IMR-90 (cell line): ENCODE results near the gene C16orf86. TPM values are rescaled to one million over a fixed set of nuclear protein-coding genes. Genes with fewer than 3 reads are reported as not detected.

ENCODE experiments used
- ATAC-seq: fragments of 200-7000 bp; cut with Tn5 transposase; 2 replicates; pipeline ENCODE4 v1.9.1; 2020; ENCODE audit warnings: low read depth, mild to moderate bottlenecking, moderate library complexity
- BruUV-seq: library from RNA; stranded (reverse); fragments of 400-500 nt; replicated peaks from 2 replicates; lab custom pipeline; 2021; lab: Mats Ljungman, UMichigan
- CTCF ChIA-PET: fragments of 300-600 bp; formaldehyde crosslinking; extraction: SDS; loops from one replicate; lab custom pipeline; 2021; ENCODE audit warnings: antibody characterized with exemption; lab: Yijun Ruan, JAX
- POLR2A ChIA-PET: fragments of 300-600 bp; sonication (Branson Sonifier 250); formaldehyde crosslinking; loops from one replicate; lab custom pipeline; 2022; ENCODE audit warnings: antibody characterized with exemption; ENCODE audit not compliant: unreplicated experiment; lab: Charles Lee
- DNase-seq: peaks from one replicate; pipeline ENCODE4 v3.0.0; 2013
- H2AFZ ChIP-seq: replicated peaks from 2 replicates; pipeline ENCODE3; 2013; ENCODE audit warnings: low read length, mild to moderate bottlenecking; ENCODE audit not compliant: poor library complexity
- H2AK5ac ChIP-seq: 2 replicates; pipeline ENCODE4 v1.6.1; 2013; ENCODE audit warnings: low read depth, low read length, inconsistent platforms
- H2AK9ac ChIP-seq: replicated peaks from 2 replicates; pipeline ENCODE3; 2013; ENCODE audit warnings: mild to moderate bottlenecking, low read depth, low read length, moderate library complexity; ENCODE audit not compliant: poor library complexity
- H2BK120ac ChIP-seq: 2 replicates; pipeline ENCODE4 v1.6.1; 2013; ENCODE audit warnings: low read depth, low read length, inconsistent platforms
- H2BK15ac ChIP-seq: 3 replicates; pipeline ENCODE4 v1.6.1; 2013; ENCODE audit warnings: low read depth, low read length, inconsistent platforms
- H2BK20ac ChIP-seq: 2 replicates; pipeline ENCODE4 v1.6.1; 2013; ENCODE audit warnings: low read depth, mild to moderate bottlenecking, inconsistent platforms, low read length, moderate library complexity
- H2BK5ac ChIP-seq: 2 replicates; pipeline ENCODE4 v1.6.1; 2013; ENCODE audit warnings: mild to moderate bottlenecking, low read depth, low read length, inconsistent platforms; ENCODE audit not compliant: poor library complexity, severe bottlenecking
- H3K14ac ChIP-seq: replicated peaks from 2 replicates; pipeline ENCODE4 v1.6.1; 2013; ENCODE audit warnings: low read depth, low read length, inconsistent platforms
- H3K18ac ChIP-seq: 2 replicates; pipeline ENCODE4 v1.6.1; 2013; ENCODE audit warnings: low read depth, low read length, control low read depth
- H3K23ac ChIP-seq: 2 replicates; pipeline ENCODE4 v1.6.1; 2013; ENCODE audit warnings: low read depth, low read length, inconsistent platforms
- H3K27ac ChIP-seq: 2 replicates; pipeline ENCODE4 v1.5.1; 2013; ENCODE audit warnings: mild to moderate bottlenecking, control low read depth, low read length; ENCODE audit not compliant: insufficient read depth
- H3K27me3 ChIP-seq: 2 replicates; pipeline ENCODE4 v1.6.1; 2013; ENCODE audit warnings: low read length; ENCODE audit not compliant: control insufficient read depth, insufficient read depth
- H3K36me3 ChIP-seq: 2 replicates; pipeline ENCODE4 v1.6.1; 2013; ENCODE audit warnings: low read length, mixed read lengths; ENCODE audit not compliant: control insufficient read depth, insufficient read depth
- H3K4ac ChIP-seq: 2 replicates; pipeline ENCODE4 v1.6.1; 2013; ENCODE audit warnings: low read depth, low read length, inconsistent platforms
- H3K4me1 ChIP-seq: 2 replicates; pipeline ENCODE4 v1.6.1; 2013; ENCODE audit warnings: low read length, mixed read lengths; ENCODE audit not compliant: control insufficient read depth, insufficient read depth
- H3K4me2 ChIP-seq: 2 replicates; pipeline ENCODE4 v1.6.1; 2013; ENCODE audit warnings: low read depth, mild to moderate bottlenecking, control low read depth, low read length, moderate library complexity
- H3K4me3 ChIP-seq: 2 replicates; pipeline ENCODE4 v1.5.1; 2013; ENCODE audit warnings: low read depth, mild to moderate bottlenecking, control low read depth, low read length, moderate library complexity; ENCODE audit not compliant: insufficient read depth
- H3K56ac ChIP-seq: 2 replicates; pipeline ENCODE4 v1.6.1; 2013; ENCODE audit warnings: low read length, inconsistent platforms; ENCODE audit not compliant: insufficient read depth; ENCODE audit errors: extremely low read depth
- H3K79me1 ChIP-seq, 2 experiments: 2 replicates each; pipeline ENCODE4 v1.6.1; 2013; ENCODE audit warnings: low read length in 2 of 2, inconsistent platforms in 1 of 2, low read depth in 1 of 2
- H3K9ac ChIP-seq: 2 replicates; pipeline ENCODE4 v1.6.1; 2013; ENCODE audit warnings: low read depth, low read length, control low read depth
- H3K9me1 ChIP-seq: 2 replicates; pipeline ENCODE4 v1.6.1; 2013; ENCODE audit warnings: low read length, inconsistent platforms; ENCODE audit not compliant: insufficient read depth
- H3K9me3 ChIP-seq: 2 replicates; pipeline ENCODE4 v1.6.1; 2013; ENCODE audit warnings: low read length; ENCODE audit not compliant: control insufficient read depth, insufficient read depth
- H4K20me1 ChIP-seq: 2 replicates; pipeline ENCODE4 v1.6.1; 2013; ENCODE audit warnings: low read length, inconsistent platforms; ENCODE audit not compliant: insufficient read depth
- H4K5ac ChIP-seq: 2 replicates; pipeline ENCODE4 v1.6.1; 2013; ENCODE audit warnings: mild to moderate bottlenecking, low read depth, low read length, control low read depth
- H4K8ac ChIP-seq, 2 experiments: 2 replicates each; pipeline ENCODE4 v1.6.1; 2013; ENCODE audit warnings: low read depth in 2 of 2, low read length in 2 of 2, control low read depth in 1 of 2, inconsistent platforms in 1 of 2
- H4K91ac ChIP-seq: 2 replicates; pipeline ENCODE4 v1.6.1; 2013; ENCODE audit warnings: low read depth, low read length, inconsistent platforms; ENCODE audit not compliant: insufficient read depth
- BHLHE40 ChIP-seq: fragments of 150-350 bp; IDR thresholded peaks from 2 replicates; pipeline ENCODE4 v1.6.1; 2016; ENCODE audit warnings: mild to moderate bottlenecking, low read depth, low read length
- CEBPB ChIP-seq: IDR thresholded peaks from 2 replicates; pipeline ENCODE4 v1.6.1; 2012; ENCODE audit warnings: low read depth, low read length, improper control_type of control experiment
- CHD1 ChIP-seq: IDR thresholded peaks from 2 replicates; pipeline ENCODE4 v1.6.1; 2012; ENCODE audit warnings: low read depth, low read length, improper control_type of control experiment
- FOS ChIP-seq: fragments of 150-350 bp; IDR thresholded peaks from 2 replicates; pipeline ENCODE4 v1.6.1; 2016; ENCODE audit warnings: low read depth, low read length
- MAFK ChIP-seq: IDR thresholded peaks from 2 replicates; pipeline ENCODE4 v1.6.1; 2012; ENCODE audit warnings: low read depth, low read length, improper control_type of control experiment
- MAZ ChIP-seq: IDR thresholded peaks from 2 replicates; pipeline ENCODE4 v1.6.1; 2012; ENCODE audit warnings: low read depth, mild to moderate bottlenecking, low read length, improper control_type of control experiment, moderate library complexity, borderline replicate concordance
- MXI1 ChIP-seq: IDR thresholded peaks from 2 replicates; pipeline ENCODE4 v1.6.1; 2012; ENCODE audit warnings: low read depth, mild to moderate bottlenecking, low read length, moderate library complexity, borderline replicate concordance
- NFE2L2 ChIP-seq: fragments of 150-350 bp; IDR thresholded peaks from 2 replicates; pipeline ENCODE4 v1.6.1; 2016; ENCODE audit warnings: low read depth, mild to moderate bottlenecking, low read length
- POLR2A ChIP-seq: IDR thresholded peaks from 2 replicates; pipeline ENCODE4 v1.6.1; 2012; ENCODE audit warnings: mild to moderate bottlenecking, low read depth, low read length
- RAD21 ChIP-seq: IDR thresholded peaks from 2 replicates; pipeline ENCODE4 v1.6.1; 2012; ENCODE audit warnings: low read length, improper control_type of control experiment
- RCOR1 ChIP-seq: IDR thresholded peaks from 2 replicates; pipeline ENCODE4 v1.6.1; 2012; ENCODE audit warnings: mild to moderate bottlenecking, low read length, improper control_type of control experiment; ENCODE audit not compliant: insufficient replicate concordance
- RFX5 ChIP-seq: IDR thresholded peaks from 2 replicates; pipeline ENCODE4 v1.8.0; 2012; ENCODE audit warnings: low read depth, mild to moderate bottlenecking, low read length, moderate library complexity
- SMC3 ChIP-seq: fragments of 150-350 bp; IDR thresholded peaks from 2 replicates; pipeline ENCODE4 v1.6.1; 2016; ENCODE audit warnings: low read depth, mild to moderate bottlenecking, antibody characterized with exemption, low read length, moderate library complexity
- USF2 ChIP-seq: fragments of 150-350 bp; IDR thresholded peaks from 2 replicates; pipeline ENCODE4 v1.6.1; 2017; ENCODE audit warnings: mild to moderate bottlenecking, antibody characterized with exemption, low read length, low read depth
- WGBS, 2 experiments: methylation state at CpG; one replicate each; pipeline versions ENCODE4 v1.1.5 to v1.1.7; 2013; ENCODE audit warnings: missing lambda C conversion rate in 2 of 2; ENCODE audit not compliant: insufficient read length in 1 of 2; ENCODE audit errors: extremely low coverage in 2 of 2; 5-methylcytosine and 5-hydroxymethylcytosine counted together
- dilution Hi-C: fragments of 300-500 bp; cut with HindIII; formaldehyde crosslinking; loops from one replicate; pipeline ENCODE4 v1.14.3; 2018; ENCODE audit warnings: low sequenced_read_pairs; ENCODE audit not compliant: unreplicated experiment
- in situ Hi-C: fragments of 300-500 bp; cut with MboI; formaldehyde crosslinking; loops from 3 replicates; pipeline ENCODE4 v1.14.3; 2019; ENCODE audit warnings: low sequenced_read_pairs, inconsistent platforms, mixed read lengths
- intact Hi-C: fragments of 100-400 bp; cut with micrococcal nuclease; formaldehyde crosslinking; loops from 2 replicates; pipeline ENCODE4 v1.10.0; 2022
- polyA plus RNA-seq, 3 experiments: library from polyadenylated mRNA; depleted of rRNA; stranded (reverse); fragments of >200 nt; gene quantifications; 2 replicates each; pipeline ENCODE4 v1.2.3, GENCODE V29; 2012; ENCODE audit warnings: low replicate concordance in 1 of 3
- total RNA-seq: library from RNA; depleted of rRNA; stranded (reverse); fragments of >200 nt; gene quantifications from 2 replicates; pipeline ENCODE4 v1.2.3, GENCODE V29; 2012
- TF ChIP-seq, protein P1 (sequence below): conservative IDR thresholded peaks from 2 replicates; pipeline ENCODE4 v1.5.1; 2012; ENCODE audit warnings: mild to moderate bottlenecking, low read depth, low read length, improper control_type of control experiment

Gene C16orf86
- total and polyA plus RNA-seq, 2 of the 4 experiments (the other 2 are of a cell fraction): 0.54 to 0.70 TPM

GRCh38 chr16:67674851-67675578 lies 8.4 kb downstream of the C16orf86 start:
- Histone ChIP-seq H2BK5ac (no peak overlapping the region), H3K36me3 (peaks cover 10% of the 10 kb centered on the region; the same call in 1 of the 2 replicates), H3K4me1 (no peaks in the 10 kb centered on the region), H4K5ac (no peak overlapping the region), H4K20me1 (0 out of 2 replicates have a peak, but pooled peaks cover 4% of the 10 kb centered on the region), H3K9me1 (0 out of 2 replicates have a peak, but pooled peaks cover 3% of the 10 kb centered on the region), H3K9ac (no peak overlapping the region), H4K8ac (no peak overlapping the region), H3K23ac (no peak overlapping the region), H2AFZ (no peak overlapping the region), H3K14ac (no peak overlapping the region), H2BK20ac (no peak overlapping the region), H3K27me3 (no peaks in the 10 kb centered on the region), H2BK15ac (no peak overlapping the region), H3K18ac (no peak overlapping the region), H3K4me3 (no peak overlapping the region), H3K27ac (no peak overlapping the region), H3K4me2 (no peak overlapping the region), H3K9me3 (no peaks in the 10 kb centered on the region), H2BK120ac (no peak overlapping the region), H3K79me1 (peaks cover 0 to 9% of the 10 kb centered on the region in 2 experiments; a peak in 1 of 4 replicates), H3K56ac (no peak overlapping the region), H2AK9ac (no peak overlapping the region), H2AK5ac (no peak overlapping the region), H4K91ac (no peak overlapping the region), H3K4ac (no peak overlapping the region)
- ChIA-PET CTCF (no interaction called here), POLR2A (no interaction called here)
- DNase-seq (no peak), ATAC-seq (no peak)
- intact Hi-C loops (loop anchor here (5.0 to 10.0 kb wide), 2 partner anchors 132 to 360 kb away; partner anchors contain the start of genes RANBP10 and TSNAXIP1), in situ Hi-C loops (loop anchor here (5.0 kb wide), 1 partner anchor 252 kb away; no protein-coding TSS in a partner anchor), dilution Hi-C loops (no loop called here)
- WGBS, 2 experiments: 97% methylated on average over 18 of the region's 28 CpGs; no CpG with 5 or more reads in 1 of the 2 experiments
- BruUV-seq: no TSS peak
- no peak for TF ChIP-seq RFX5
- no peak for TF ChIP-seq MAFK
- TF ChIP-seq MAZ: no peak
- no peak for TF ChIP-seq CEBPB
- no peak for TF ChIP-seq CHD1
- TF ChIP-seq, protein P1, sequence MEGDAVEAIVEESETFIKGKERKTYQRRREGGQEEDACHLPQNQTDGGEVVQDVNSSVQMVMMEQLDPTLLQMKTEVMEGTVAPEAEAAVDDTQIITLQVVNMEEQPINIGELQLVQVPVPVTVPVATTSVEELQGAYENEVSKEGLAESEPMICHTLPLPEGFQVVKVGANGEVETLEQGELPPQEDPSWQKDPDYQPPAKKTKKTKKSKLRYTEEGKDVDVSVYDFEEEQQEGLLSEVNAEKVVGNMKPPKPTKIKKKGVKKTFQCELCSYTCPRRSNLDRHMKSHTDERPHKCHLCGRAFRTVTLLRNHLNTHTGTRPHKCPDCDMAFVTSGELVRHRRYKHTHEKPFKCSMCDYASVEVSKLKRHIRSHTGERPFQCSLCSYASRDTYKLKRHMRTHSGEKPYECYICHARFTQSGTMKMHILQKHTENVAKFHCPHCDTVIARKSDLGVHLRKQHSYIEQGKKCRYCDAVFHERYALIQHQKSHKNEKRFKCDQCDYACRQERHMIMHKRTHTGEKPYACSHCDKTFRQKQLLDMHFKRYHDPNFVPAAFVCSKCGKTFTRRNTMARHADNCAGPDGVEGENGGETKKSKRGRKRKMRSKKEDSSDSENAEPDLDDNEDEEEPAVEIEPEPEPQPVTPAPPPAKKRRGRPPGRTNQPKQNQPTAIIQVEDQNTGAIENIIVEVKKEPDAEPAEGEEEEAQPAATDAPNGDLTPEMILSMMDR: no peak
- no peak for TF ChIP-seq POLR2A
- no peak for TF ChIP-seq BHLHE40
- no peak for TF ChIP-seq USF2
- TF ChIP-seq RCOR1: no peak
- no peak for TF ChIP-seq MXI1
- no peak for TF ChIP-seq NFE2L2
- TF ChIP-seq SMC3: no peak
- TF ChIP-seq FOS: no peak
- no peak for TF ChIP-seq RAD21
